Stimulated activated CD4-positive, alpha-beta T cell treated with anti-CD3 and anti-CD28 coated beads, Interleukin-12 subunit alpha, Interleukin-12 subunit beta, amount 100 ng/mL, for 24 hours (primary cell): ENCODE data around the gene STUB1.

Experiments used
- DNase-seq, 2 experiments: peaks; one replicate each; pipeline ENCODE4 v3.0.0-alpha.2; 2020; ENCODE audit warnings: low read depth in 2 of 2

Gene STUB1

DNA sequence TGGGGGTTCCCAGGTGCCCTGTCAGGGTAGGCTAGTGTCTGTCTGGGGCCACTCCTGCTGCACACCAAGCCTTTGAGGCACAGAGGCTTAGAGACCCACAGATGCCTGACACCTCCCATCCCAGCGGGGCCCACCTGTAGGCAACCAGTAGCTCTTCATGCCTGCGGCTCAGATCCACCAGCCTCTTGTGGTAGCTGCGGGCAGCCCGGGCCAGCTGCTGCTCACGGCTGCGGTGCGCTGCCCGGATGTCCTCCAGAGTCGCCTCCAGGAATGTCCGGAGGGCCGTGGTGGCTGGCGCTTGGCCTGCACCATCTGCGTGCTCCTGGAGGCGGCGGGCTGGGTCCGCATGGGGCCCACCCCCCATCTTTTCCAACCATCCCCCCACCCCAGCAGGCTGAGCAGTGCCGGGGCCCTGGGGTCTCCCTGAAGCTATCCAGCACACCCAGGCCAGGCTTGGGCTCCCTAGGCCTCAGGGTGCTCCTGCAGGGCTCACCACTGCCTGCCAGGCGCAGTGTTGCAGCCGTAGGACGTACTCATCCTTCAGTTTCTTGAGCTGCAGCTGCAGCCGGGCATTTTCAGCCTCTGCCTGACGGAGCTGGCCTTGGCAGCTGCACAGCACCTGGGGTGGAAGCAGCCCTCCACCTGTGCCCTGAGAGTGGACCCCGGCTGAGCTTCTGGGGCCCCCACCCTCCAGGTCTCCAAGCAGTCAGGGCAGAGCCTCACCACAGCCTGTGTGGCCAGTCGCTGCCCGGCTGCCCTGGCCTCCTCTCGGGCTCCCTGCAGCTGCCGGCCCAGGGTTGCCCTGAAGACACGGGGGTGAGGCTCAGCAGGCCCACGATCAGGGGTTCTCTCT, 44.2 kb downstream of the STUB1 start:
- DNase-seq = no peak

DNA sequence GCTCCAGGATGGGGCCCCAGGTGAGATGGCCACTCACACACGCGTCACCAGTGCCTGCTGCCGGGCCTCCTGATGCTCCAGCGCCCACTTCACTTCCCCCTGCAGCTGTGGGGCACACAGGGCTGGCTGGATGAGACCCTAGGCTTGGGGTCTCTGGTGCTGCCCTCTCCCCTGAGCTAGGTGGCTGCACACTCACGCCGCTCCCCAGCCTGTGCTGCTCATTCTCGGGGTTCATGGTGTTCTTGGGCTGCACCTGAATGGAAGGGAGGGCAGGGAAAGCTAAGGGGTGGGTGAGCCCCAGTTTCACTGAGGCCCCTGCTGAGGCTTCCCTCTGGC, 44.8 kb downstream of the STUB1 start:
- no peak for DNase-seq

DNA sequence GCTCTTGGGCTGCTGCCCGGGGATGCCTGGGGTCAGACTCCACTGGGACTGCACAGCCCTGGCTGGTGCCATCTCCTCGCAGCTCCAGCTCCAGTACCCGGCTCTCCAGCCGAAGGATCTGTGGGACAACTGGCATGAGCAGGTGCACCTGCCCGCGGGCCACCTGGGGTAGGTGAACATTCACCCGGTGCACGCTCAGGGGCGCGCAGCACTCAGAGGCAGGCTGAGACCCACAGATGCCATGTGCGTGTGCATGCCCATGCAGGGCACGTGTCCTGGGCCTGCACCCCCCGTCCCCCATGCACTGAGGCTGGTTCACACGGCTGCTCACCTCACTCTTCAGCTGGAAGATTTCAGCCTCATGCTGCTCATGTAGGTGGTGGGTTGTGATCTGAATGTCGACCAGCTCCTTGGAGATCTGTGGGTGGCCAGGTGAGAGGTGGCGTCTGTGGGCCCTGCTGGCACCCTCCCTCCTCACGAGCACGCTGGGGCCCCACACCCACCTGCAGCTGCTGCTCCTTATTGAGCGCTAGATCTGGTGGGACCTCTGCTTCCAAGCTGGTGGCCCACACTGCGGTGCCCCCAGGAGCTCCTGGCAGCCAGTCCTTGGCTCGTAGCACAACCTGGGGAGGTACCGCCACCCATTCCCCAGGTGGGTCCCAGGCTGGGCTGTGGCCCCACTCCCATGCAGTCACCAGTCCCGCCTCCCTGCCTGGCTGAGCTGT, 45.4 kb downstream of the STUB1 start:
- no peak for DNase-seq

DNA sequence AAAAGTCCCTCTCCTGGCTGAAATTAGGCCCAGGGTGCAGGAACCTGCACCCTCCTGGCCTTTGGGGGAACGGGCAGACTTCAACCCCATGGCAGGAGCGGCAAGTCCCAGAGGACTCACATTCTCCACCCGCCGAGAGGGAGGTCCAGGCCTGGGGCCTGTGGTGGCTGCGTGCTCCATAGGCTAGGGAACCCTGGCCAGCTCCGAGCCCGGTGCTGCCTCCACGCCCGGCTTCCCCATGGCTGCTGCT, 45.9 kb downstream of the STUB1 start:
- no peak for DNase-seq

DNA sequence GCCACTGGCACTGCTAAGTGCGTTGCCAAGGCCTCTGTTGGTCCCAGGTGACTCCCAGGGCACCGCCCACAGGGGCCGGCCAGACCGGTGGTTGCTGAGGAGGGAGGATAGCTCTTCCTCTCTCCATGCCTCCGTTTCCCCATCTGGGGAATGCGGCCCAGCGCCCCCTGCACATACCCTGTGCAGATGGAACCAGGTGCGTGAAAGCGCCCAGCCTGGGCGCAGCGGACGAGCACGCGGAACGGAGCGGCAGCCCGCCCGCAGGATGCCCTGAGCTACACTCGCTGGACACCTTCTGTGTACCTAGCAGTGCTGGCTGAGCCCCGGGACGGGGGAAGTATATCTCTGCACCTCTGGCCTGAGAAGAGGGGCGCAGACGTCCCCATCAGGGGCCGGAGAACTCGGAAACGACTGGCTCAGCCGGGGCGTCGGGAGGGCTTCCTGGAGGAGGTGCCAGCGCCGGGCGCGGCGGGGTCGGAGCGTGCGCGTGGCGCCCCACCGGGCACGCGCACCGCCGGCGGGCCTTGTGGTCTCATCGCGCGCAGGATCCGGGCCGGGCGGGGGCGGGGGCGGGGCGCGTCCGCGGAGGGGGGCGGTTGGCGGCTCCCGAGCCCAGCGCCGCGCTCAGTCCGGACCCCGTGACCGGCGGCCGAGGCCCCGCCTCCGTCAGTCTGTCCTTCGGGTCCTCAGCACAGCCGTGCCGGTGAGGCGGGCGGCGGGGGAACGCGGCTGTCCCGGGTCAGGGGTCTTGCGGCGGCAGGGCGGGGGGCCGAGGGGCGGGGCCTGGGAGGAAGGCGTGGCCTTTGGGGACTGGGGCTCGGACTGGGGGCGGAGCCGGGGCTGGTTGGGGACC, 46.5 kb downstream of the STUB1 start, which contains the start of the genes CCDC78 and HAGHL:
Gene CCDC78 (minus strand): TSS at position 6 of the 853 bp plus-strand sequence. CDS start 76 bp downstream, outside the sequence.
Gene HAGHL (plus strand): TSS at position 669 of the 853 bp plus-strand sequence. CDS start 404 bp downstream, outside the sequence.
- peak in 1 of 2 experiments; percentile 59 for DNase-seq

DNA sequence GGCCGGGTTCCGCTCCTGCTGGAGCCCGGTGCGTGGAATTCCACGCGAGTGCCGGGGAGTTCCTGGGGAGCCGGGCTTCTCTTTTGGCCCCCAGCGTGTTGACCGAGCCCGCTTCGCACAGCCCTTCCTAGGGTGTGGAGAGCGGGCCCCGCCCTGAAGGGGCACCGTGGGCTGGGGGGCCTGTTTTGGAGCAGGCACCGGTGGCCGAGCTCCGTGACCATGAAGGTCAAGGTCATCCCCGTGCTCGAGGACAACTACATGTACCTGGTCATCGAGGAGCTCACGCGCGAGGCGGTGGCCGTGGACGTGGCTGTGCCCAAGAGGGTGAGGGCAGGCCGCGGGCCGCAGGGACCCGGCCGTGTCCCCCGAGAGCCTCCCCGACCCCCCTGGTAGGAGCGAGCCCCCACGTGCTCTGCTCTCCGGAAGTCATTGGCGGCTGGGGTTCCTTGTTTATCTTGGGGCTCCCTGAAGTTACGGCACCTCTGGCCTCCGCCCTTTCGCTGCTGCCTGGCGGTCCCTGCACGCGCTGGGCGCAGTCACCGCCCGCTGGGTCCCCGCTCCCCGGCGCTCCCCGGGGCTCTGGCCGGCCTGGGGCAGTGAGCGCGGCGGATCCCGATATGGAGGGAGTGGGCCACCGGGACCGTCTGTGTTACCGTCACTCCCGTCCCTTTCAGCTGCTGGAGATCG, 47.2 kb downstream of the STUB1 start:
- no peak for DNase-seq

DNA sequence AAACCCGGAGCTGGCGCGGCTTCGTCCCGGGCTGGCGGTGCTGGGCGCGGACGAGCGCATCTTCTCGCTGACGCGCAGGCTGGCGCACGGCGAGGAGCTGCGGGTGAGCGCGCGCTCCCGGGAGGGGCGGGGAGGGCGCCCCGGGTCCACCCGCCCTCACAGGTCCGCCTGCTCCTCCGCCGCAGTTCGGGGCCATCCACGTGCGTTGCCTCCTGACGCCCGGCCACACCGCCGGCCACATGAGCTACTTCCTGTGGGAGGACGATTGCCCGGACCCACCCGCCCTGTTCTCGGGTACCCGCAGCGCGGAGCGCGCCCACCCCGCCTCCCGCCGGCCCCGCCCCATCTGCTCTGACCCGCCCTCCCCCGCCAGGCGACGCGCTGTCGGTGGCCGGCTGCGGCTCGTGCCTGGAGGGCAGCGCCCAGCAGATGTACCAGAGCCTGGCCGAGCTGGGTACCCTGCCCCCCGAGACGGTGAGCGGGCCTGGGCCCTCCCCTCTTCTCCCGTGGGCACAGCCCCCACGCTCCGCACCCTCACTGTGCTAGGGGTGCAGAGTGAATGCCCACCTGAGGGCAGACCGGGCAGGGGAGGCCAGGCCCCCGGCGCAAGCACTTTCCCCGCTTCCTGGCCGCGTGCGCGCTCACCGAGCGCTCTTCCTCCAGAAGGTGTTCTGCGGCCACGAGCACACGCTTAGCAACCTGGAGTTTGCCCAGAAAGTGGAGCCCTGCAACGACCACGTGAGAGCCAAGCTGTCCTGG, 48.1 kb downstream of the STUB1 start:
- DNase-seq = peak in 1 of 2 experiments; percentile 62

DNA sequence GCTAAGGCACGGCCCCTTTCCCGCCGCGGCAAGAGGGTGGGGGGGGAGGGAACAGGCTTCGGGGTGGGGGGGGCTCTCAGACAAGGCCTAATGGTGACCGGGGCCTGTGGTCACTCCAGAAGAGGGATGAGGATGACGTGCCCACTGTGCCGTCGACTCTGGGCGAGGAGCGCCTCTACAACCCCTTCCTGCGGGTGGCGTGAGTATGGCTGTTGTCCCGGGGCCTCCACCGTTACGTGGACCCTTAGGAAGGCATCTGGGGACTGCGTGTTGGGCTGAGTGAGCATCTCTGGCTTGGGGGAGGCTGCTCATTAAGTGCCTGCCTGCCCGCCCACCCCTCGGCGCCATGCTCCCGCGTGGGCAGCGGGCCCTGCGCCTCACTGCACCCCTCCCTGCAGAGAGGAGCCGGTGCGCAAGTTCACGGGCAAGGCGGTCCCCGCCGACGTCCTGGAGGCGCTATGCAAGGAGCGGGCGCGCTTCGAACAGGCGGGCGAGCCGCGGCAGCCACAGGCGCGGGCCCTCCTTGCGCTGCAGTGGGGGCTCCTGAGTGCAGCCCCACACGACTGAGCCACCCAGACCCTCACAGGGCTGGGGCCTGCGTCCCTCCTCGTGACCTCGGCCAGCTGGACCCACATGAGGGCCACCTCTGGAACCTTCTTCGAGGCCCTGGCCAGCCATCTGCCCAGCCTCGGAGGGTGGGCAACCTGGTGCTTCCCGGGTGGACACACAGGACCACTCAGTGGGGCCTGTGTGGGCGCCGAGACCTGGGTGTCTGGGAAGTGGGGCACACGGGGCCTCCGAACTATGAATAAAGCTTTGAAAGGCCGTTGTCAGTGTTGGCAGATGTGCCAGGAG, 48.9 kb downstream of the STUB1 start:
- no peak for DNase-seq

DNA sequence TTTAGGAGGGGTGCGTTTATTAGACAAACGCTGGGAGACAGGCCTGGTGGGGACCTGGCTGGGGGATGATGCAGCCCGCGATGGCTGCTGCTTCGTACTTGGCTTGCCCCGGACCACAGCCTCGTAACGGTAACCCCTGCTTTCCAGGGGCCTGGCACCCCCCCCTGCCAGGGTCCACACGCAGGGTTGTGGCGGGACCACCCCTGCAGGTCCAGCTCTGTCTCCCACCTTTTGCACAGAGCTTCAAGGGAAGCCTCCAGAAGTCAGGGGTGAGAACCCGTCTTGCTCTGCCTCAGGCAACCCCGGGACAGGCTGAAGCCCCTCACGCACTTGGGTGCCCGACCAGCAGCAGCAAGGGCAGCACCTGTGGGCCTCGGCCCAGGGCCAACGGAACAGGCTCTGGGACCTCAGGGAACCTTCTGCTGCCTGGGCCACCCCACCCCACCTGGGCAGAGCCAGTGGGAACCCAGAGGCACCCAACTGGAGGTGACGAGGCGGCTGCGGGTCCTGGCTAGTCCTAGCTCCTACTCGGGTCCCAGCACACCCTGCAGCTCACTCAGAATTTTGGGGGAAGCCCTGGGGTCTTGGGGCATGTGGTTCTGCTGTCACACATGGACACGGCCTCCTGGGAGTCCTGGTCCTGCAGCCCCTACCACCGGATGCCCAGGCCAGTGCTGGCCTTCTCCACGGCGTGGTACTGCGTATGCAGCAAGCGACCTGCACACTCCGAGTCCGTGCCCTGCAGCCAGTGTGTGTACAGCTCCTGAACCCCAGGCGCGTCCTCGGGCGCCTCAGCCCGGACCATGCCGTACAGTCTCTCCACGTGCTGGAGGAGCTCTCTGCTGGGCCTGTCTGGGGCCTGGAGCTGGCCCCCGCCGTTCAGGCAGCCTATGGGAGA, 49.8 kb downstream of the STUB1 start:
- DNase-seq = no peak

DNA sequence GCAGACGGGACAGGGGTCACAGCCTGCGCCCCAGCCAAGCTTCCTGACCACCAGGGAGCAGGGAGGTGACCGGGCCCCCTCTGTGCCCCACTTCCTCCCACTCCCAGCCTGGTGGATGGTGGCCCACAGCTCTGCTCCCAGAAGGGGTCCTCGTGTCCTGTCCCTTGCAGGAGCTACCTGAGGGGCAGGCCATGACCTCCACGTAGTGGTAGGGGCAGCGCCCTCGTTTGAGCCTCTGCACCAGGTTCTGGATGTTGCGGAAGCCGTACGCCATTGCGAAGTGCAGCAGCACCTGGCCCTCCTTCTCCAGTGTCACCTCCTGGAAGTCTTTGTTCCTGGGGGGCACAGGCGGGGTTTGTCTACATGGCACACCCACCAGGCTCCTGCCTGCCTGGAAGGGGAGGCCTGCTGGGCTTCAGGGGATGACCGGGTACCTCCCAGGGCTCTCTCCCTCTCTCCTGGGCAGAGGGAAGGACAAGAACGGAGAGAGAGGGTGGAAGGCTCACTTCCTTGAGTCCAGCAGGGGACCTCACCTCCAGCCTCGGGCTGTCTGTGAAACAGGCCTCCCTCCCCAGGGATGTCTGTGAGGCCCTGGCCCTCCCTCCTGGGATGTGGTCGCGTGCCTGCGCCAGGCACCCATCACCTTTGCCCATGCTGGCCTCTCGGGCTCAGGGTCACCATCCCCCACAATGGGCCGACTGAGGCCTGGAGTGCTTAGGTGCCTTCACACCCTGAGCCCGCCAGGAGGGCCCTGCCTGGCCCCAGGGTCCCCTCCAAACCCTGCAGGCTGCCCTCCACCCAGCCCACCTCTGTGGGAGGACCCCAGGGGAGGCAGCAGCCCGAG, 50.7 kb downstream of the STUB1 start:
- DNase-seq = no peak

DNA sequence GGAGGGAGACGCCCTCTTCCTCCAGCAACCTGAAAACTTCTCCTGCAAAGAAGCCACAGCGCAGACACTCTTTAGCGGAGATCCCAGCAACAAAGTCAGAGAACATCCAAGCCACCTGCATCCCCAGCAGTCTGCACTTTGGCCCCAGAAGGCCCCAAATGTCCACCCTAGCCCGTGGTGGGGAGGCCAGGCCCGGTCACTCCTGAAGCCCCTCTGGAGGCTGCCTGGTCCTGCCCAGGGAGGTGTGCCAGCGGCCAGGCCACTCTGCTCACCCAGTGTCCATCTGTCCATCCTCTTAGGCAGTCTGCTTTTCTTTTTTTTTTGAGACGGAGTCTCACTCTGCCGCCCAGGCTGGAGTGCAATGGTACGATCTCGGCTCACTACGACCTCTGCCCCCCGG, 52.1 kb downstream of the STUB1 start:
- no peak for DNase-seq
